Measurements from ENCODE around the gene NLRP14.

The NLRP14 gene

DNA sequence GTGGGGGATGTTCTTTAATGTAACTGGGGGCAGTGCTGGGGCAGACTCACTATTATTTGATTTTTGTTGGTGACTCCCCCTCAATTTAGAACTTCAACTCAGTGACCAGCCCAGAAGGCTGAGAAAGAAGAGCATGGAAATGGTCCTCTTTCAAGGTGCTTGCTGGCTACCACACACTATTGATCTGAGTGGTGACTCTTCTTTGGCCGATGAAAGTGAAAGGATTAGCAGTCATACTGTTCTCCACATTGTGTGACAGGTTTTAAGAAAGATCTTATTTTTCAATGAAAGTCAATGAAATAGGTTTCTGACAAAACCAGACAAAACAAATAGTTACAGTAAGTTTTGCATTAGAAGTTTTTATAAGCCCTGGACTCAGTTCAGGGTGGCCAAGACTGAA lies 29.9 kb downstream of the NLRP14 start:
- H3K4me3 ChIP-seq (ENCODE audit: low read length) = no peak overlapping the region
- TF ChIP-seq, protein P1, sequence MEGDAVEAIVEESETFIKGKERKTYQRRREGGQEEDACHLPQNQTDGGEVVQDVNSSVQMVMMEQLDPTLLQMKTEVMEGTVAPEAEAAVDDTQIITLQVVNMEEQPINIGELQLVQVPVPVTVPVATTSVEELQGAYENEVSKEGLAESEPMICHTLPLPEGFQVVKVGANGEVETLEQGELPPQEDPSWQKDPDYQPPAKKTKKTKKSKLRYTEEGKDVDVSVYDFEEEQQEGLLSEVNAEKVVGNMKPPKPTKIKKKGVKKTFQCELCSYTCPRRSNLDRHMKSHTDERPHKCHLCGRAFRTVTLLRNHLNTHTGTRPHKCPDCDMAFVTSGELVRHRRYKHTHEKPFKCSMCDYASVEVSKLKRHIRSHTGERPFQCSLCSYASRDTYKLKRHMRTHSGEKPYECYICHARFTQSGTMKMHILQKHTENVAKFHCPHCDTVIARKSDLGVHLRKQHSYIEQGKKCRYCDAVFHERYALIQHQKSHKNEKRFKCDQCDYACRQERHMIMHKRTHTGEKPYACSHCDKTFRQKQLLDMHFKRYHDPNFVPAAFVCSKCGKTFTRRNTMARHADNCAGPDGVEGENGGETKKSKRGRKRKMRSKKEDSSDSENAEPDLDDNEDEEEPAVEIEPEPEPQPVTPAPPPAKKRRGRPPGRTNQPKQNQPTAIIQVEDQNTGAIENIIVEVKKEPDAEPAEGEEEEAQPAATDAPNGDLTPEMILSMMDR (conservative IDR thresholded peaks at IDR 0.05; ENCODE audit: low read length) = no peak
- no peak for DNase-seq (ENCODE audit: low read depth)

DNA sequence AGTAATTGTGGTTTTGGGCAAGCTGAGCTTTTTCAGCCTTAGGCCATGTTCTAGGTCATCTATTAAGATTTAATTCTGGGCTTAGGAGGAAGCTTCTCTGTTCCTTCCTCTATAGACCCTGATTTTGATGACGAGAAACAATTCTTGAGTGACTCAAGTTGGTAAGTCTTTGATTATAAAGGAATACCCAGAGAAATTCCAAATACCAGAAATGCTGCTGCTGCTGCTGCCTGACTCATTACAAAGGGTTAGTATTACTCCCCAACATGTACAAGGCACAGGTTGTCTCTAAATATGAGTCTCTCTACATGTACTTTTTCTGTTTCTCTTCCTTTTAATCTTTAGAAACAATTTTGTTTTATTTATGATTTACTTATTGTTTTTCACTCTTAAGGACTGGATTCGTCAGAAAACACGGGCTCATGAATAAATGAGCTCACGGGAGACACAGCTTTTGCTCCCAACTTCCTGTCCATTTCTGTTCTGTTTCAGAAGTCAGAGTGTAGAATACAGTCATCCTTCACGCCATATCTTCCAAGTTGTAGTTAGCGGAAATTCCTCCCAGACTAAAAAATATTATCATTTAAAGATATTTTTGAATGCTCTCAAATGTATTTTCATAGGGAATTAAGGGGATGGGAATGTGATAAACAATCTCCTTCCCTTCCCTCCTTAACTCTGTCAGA lies 36.7 kb downstream of the NLRP14 start:
- TF ChIP-seq, protein P1 (conservative IDR thresholded peaks at IDR 0.05; ENCODE audit: low read length) = no peak

DNA sequence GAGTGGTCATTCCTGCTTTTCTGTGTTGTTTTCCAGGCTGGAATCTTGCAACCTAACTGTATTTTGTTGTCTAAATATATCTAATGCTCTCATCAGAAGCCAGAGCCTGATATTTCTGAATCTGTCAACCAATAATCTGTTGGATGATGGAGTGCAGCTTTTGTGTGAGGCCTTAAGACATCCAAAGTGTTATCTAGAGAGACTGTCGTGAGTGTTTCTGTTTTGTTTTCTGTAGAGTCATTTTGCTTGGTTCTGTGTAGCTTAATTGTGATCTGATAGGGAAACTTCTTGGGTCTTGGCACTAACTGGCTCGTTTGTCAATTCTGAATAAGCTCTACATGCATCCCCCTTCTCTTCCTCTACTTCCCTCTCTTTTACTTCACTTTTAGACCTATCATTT lies 37.4 kb downstream of the NLRP14 start:
- DNase-seq (ENCODE audit: low read depth) = no peak
- H3K4me3 ChIP-seq (ENCODE audit: low read length) = no peak overlapping the region
- TF ChIP-seq, protein P1 (conservative IDR thresholded peaks at IDR 0.05; ENCODE audit: low read length) = no peak

More for the DNA sequence above, 36.7 kb downstream of the NLRP14 start:
- H3K4me3 ChIP-seq (ENCODE audit: low read length) = no peak overlapping the region
- no peak for DNase-seq (ENCODE audit: low read depth)

DNA sequence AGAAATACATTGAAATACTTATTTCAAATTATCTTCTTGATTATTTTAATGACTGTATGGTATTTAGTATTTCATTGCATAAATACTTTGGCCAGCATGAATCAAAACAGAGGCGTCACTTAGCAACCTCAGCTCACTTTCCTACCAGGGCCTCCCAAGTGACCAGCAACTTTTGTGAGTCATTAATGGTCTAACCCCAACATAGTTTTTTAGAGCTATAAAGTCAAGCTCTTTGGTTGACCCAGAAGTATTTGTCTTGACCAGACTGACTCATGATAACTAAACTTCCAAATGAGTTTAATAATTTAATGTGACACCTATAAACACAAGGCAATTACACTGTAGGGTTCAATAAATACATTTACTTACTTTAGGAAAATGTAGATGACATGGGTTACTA lies 40.6 kb downstream of the NLRP14 start:
- peak; percentile 59 for DNase-seq (ENCODE audit: low read depth)

DNA sequence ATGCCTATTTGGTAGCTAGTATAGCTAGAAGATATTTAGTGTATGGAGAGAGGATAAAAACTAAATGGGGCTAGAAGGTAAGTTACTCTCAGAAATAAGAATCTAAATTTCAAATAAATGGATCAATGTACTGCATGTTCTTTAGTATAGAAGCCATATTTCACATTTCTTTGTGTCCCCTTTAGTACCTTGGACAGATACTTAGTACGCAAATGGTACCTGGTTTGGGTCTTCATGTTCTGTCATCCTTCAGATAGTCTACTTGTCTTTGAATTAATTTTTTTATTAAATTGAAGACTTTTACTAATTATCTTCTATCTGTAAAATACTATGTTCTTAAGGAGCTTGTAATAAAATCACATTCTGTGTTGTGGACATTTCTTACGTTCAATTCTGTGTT lies 42.3 kb downstream of the NLRP14 start:
- H3K4me3 ChIP-seq (ENCODE audit: low read length) = no peak overlapping the region
- TF ChIP-seq, protein P1 (conservative IDR thresholded peaks at IDR 0.05; ENCODE audit: low read length) = no peak
- no peak for DNase-seq (ENCODE audit: low read depth)

More for the DNA sequence above, 40.6 kb downstream of the NLRP14 start:
- TF ChIP-seq, protein P1 (conservative IDR thresholded peaks at IDR 0.05; ENCODE audit: low read length) = no peak
- no peak overlapping the region for H3K4me3 ChIP-seq (ENCODE audit: low read length)

DNA sequence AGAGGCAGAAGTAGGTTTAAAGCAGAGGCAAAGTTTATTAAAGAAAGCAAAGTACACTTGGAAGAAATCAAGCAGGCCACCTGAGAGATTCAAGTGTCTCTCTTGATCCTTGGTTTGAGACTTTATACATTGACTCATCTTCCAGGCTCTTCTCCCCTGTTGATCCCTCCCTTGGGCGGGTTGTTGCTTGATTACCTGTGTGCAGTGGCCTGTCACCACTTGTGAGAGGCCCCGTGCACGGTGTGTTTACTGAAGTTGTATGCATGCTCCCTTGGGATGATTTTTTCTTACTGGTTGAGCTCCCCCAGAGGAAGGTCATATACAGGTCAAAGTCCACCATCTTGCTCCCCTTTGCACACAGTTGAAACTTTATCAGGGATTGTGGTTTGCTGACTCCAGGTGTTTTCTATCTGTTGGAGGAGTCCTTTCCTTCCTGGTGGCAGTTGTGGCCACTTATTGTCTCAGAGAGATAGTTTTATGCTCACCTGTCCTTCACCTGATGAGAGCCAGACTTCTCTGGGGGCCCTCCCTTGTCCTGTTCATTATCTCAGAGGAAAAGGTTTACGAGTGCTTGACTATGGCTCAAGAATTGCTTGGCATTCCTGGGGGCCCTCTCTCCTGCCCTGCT lies 52.2 kb downstream of the NLRP14 start:
- TF ChIP-seq, protein P1 (conservative IDR thresholded peaks at IDR 0.05; ENCODE audit: low read length) = no peak
- DNase-seq (ENCODE audit: low read depth) = no peak
- no peak overlapping the region for H3K4me3 ChIP-seq (ENCODE audit: low read length)

DNA sequence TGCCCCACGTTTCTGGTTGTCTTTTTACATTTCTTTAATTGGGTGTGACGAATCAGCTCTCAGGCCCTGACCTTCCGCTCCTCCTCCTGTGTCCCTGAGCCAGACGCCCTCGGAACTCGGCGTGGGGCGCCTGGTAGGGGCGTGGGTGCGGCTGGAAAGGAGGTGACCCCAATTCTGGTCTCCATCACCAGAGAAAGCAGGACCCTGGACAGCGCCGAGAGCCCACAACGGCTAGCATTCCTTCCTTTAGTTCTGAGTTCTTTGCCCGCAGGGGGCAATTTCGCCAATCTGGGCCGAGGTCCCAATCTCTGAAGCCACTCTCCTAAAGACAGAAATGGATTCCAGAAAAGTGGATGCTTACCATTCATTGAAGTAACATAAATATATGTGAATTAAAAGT lies 56.8 kb downstream of the NLRP14 start:
- TF ChIP-seq, protein P1 (conservative IDR thresholded peaks at IDR 0.05; ENCODE audit: low read length) = no peak
- DNase-seq (ENCODE audit: low read depth) = no peak
- no peak overlapping the region for H3K4me3 ChIP-seq (ENCODE audit: low read length)

Data from AG10803 (cell line).